MCF 10A (cell line): ENCODE measurements around the gene SLC29A3. TPM values are rescaled to one million over a fixed set of nuclear protein-coding genes. Genes with fewer than 3 reads are reported as not detected.

ENCODE experiments used
- BruUV-seq: library from RNA; stranded (reverse); fragments of 400-500 nt; replicated peaks from 2 replicates; lab custom pipeline; 2021; lab: Mats Ljungman, UMichigan
- CTCF ChIA-PET: fragments of 300-600 bp; sonication (Branson Sonifier 250); formaldehyde crosslinking; extraction: SDS; loops from one replicate; lab custom pipeline; 2021; ENCODE audit warnings: antibody characterized with exemption, inconsistent platforms; lab: Yijun Ruan, JAX
- POLR2A ChIA-PET: fragments of 300-600, 350-650 bp; sonication (Branson Sonifier 250); formaldehyde crosslinking; extraction: SDS; loops from one replicate; lab custom pipeline; 2020; ENCODE audit warnings: antibody characterized with exemption, inconsistent platforms; lab: Yijun Ruan, JAX
- DNase-seq: peaks from one replicate; pipeline ENCODE4 v3.0.0-alpha.2; 2018; ENCODE audit not compliant: unreplicated experiment
- H3K27ac Mint-ChIP-seq: one replicate; pipeline ENCODE4 v1.8.0; 2022; ENCODE audit warnings: mild to moderate bottlenecking, low read depth, mixed read lengths; ENCODE audit not compliant: unreplicated experiment
- H3K27me3 Mint-ChIP-seq: one replicate; pipeline ENCODE4 v1.8.0; 2022; ENCODE audit warnings: mixed read lengths; ENCODE audit not compliant: insufficient read depth, unreplicated experiment
- H3K36me3 Mint-ChIP-seq: one replicate; pipeline ENCODE4 v1.8.0; 2022; ENCODE audit warnings: mild to moderate bottlenecking, moderate library complexity, mixed read lengths; ENCODE audit not compliant: insufficient read depth, unreplicated experiment
- H3K4me1 Mint-ChIP-seq: one replicate; pipeline ENCODE4 v1.8.0; 2022; ENCODE audit warnings: mixed read lengths; ENCODE audit not compliant: insufficient read depth, unreplicated experiment
- H3K4me3 Mint-ChIP-seq: one replicate; pipeline ENCODE4 v1.8.0; 2022; ENCODE audit warnings: mild to moderate bottlenecking, moderate library complexity, mixed read lengths; ENCODE audit not compliant: unreplicated experiment
- H3K9me3 Mint-ChIP-seq: one replicate; pipeline ENCODE4 v1.8.0; 2022; ENCODE audit warnings: mixed read lengths; ENCODE audit not compliant: unreplicated experiment
- CTCF ChIP-seq: fragments of 200-600 bp; IDR thresholded peaks from one replicate; pipeline ENCODE4 v1.8.0; 2022; ENCODE audit warnings: antibody characterized with exemption, mild to moderate bottlenecking; ENCODE audit not compliant: unreplicated experiment
- intact Hi-C: fragments of 100-400 bp; cut with micrococcal nuclease; formaldehyde crosslinking; loops from 2 replicates; pipeline ENCODE4 v1.14.1; 2022
- total RNA-seq: library from RNA; stranded (reverse); gene quantifications from 2 replicates; pipeline ENCODE4 v1.2.3, GENCODE V29; 2022

SLC29A3 gene
- total RNA-seq, 1 experiment from 2014 or later, result 3.6 TPM

- intact Hi-C loops, result no loop called here
- ChIA-PET CTCF (interaction anchor here (0.6 to 1.2 kb wide), 4 partner anchors 8 to 392 kb away, joined by 3 to 4 read pairs (median 3); no protein-coding TSS in a partner anchor), POLR2A (no interaction called here)
- Mint-ChIP-seq H3K36me3 (peaks cover 44% of the 10 kb centered on the region), H3K27me3 (no peaks in the 10 kb centered on the region), H3K4me3 (no peak overlapping the region), H3K9me3 (no peaks in the 10 kb centered on the region), H3K4me1 (no peaks in the 10 kb centered on the region), H3K27ac (no peak overlapping the region)
- no peak for TF ChIP-seq CTCF
- no TSS peak for BruUV-seq
- no peak for DNase-seq
Measured at GRCh38 chr10:71303569-71303907, 15.5 kb upstream of the SLC29A3 start.

GRCh38 chr10:71304914-71305313, 14.1 kb upstream of the SLC29A3 start:
- CTCF ChIA-PET, result no interaction called here
- no TSS peak for BruUV-seq
- H3K27me3 Mint-ChIP-seq, result no peaks in the 10 kb centered on the region

GRCh38 chr10:71306979-71307378, 12.1 kb upstream of the SLC29A3 start:
- Mint-ChIP-seq H3K27me3 (no peaks in the 10 kb centered on the region), H3K27ac (no peak overlapping the region), H3K9me3 (peaks cover 5% of the 10 kb centered on the region), H3K4me3 (no peak overlapping the region), H3K36me3 (peaks cover 33% of the 10 kb centered on the region), H3K4me1 (no peaks in the 10 kb centered on the region)
- ChIA-PET POLR2A (no interaction called here), CTCF (interaction anchor here (0.6 to 3.3 kb wide), 5 partner anchors 8 to 378 kb away, joined by 3 to 19 read pairs (median 3); partner anchors contain the start of gene SLC29A3)
- TF ChIP-seq CTCF, result no peak
- BruUV-seq, result no TSS peak
- intact Hi-C loops, result no loop called here
- DNase-seq, result no peak

More at GRCh38 chr10:71304914-71305313, 14.1 kb upstream of the SLC29A3 start:
- intact Hi-C loops, result no loop called here
- no peak overlapping the region for H3K27ac Mint-ChIP-seq
- no peaks in the 10 kb centered on the region for H3K9me3 Mint-ChIP-seq
- H3K36me3 Mint-ChIP-seq, result peaks cover 36% of the 10 kb centered on the region
- no peaks in the 10 kb centered on the region for H3K4me1 Mint-ChIP-seq
- H3K4me3 Mint-ChIP-seq, result no peak overlapping the region
- no peak for TF ChIP-seq CTCF
- DNase-seq, result no peak
- POLR2A ChIA-PET, result no interaction called here

- TF ChIP-seq CTCF, result no peak
- ChIA-PET CTCF (interaction anchor here (1.2 to 3.3 kb wide), 2 partner anchors 7 to 11 kb away, joined by 3 to 19 read pairs; partner anchors contain the start of gene SLC29A3), POLR2A (interaction anchor here (0.6 kb wide), 1 partner anchor 202 kb away, joined by 3 read pairs; no protein-coding TSS in a partner anchor)
- intact Hi-C loops, result no loop called here
- no TSS peak for BruUV-seq
- H3K4me3 Mint-ChIP-seq, result no peak overlapping the region
- no peak for DNase-seq
- H3K4me1 Mint-ChIP-seq, result peaks cover 2% of the 10 kb centered on the region
- H3K36me3 Mint-ChIP-seq, result peaks cover 27% of the 10 kb centered on the region
- H3K27me3 Mint-ChIP-seq, result no peaks in the 10 kb centered on the region
- no peak overlapping the region for H3K27ac Mint-ChIP-seq
- peaks cover 5% of the 10 kb centered on the region for H3K9me3 Mint-ChIP-seq
Measured at GRCh38 chr10:71307469-71308085, 11.5 kb upstream of the SLC29A3 start.
